ENCODE data around the gene OR2T10. TPM values are rescaled to one million over a fixed set of nuclear protein-coding genes. Genes with fewer than 3 reads are reported as not detected.

Gene OR2T10
- total and polyA plus RNA-seq, 2 of the 8 experiments (the other 6 are each of a cell fraction or from before 2014, with no cell fraction given): not detected

DNA sequence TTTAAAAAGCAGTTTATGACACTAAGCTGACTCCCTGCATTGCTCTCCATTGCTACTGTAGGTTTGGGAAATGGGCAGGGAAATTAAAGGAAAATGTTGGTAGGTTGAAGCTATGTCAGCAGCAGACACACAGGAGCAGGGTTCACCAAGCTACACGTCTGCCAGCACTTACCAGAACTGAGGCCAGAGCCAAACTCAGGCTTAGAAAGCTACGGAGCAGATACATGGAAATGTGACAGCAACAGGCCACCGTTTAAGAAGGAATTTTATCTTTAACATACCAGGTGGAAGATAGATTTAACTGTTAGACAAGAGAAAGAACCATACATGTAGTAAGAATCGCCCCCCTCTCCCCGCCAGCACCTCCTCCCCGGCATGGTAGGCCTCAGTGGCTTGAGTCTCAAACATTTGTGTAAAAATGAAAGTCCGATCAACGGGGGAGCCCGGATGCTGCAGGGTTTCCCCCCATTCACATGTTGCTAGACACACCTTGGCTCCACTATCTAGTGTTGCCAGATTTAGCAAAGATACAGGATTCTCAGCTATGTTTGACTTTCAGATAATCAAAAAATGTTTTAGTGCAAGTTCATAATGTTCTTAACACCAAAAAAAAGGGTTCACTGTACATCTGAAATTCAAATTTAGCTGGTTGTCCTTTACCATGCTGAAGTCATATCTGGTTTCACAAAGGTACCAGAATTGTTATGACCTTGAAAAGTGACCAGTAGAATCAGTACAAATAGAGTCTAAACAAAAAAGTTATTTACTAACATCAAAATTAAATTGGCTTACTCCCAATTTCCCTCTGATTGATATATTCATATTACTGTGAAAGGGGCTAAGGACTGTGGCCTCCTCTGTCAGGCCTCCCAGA is 30.7 kb upstream of the OR2T10 start (continued):
- TF ChIP-seq TEAD4 (IDR thresholded peaks at IDR 0.05; ENCODE audit: low read depth, low read length) (no peak), POLR2A (IDR thresholded peaks at IDR 0.05; ENCODE audit: control extremely low read depth in 1 of 2, low read depth in 2 of 2, low read length in 2 of 2) (no peak), ASH2L (IDR thresholded peaks at IDR 0.05; ENCODE audit: low read length) (no peak), CHD2 (IDR thresholded peaks at IDR 0.05; ENCODE audit: low read length) (no peak), FOSL1 (IDR thresholded peaks at IDR 0.05; ENCODE audit: insufficient read depth, low read depth, low read length) (no peak), RXRA (IDR thresholded peaks at IDR 0.05; ENCODE audit: insufficient read depth, low read depth, low read length) (no peak)
- TF ChIP-seq, protein P1, sequence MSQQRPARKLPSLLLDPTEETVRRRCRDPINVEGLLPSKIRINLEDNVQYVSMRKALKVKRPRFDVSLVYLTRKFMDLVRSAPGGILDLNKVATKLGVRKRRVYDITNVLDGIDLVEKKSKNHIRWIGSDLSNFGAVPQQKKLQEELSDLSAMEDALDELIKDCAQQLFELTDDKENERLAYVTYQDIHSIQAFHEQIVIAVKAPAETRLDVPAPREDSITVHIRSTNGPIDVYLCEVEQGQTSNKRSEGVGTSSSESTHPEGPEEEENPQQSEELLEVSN (IDR thresholded peaks at IDR 0.05): no peak

Measured in H1 (cell line).